Measurements from ENCODE around the gene CEP128. TPM values are rescaled to one million over a fixed set of nuclear protein-coding genes. Genes with fewer than 3 reads are reported as not detected.
"Not testable (repeated sequence)": the region's sequence is repeated elsewhere in the genome, so short reads cannot be mapped to it uniquely, and the experiment has no call there.

Gene CEP128
- polyA plus RNA-seq, 4 donors, result 0.22 to 2.2 (median 1.1) TPM

GRCh38 chr14:80927083-80927989, 14.2 kb downstream of the CEP128 start:
- WGBS, 3 donors, result 91 to 97% (median 94%) methylated on average over 8 of the region's 8 CpGs
- H3K9me3 ChIP-seq (ENCODE audit: control insufficient read depth in 2 of 2, insufficient read depth in 1 of 2, low read depth in 1 of 2, low read length in 1 of 2), result no peaks in the 10 kb centered on the region
- no peak overlapping the region for H3K27ac ChIP-seq (ENCODE audit: low read depth in 1 of 3, low read length in 2 of 3)
- FAIRE-seq (no peak), DNase-seq (no peak)
- H3K4me3 ChIP-seq (ENCODE audit: low read depth in 1 of 3, low read length in 3 of 3), result no peak overlapping the region
- no peaks in the 10 kb centered on the region for H3K27me3 ChIP-seq (ENCODE audit: control insufficient read depth in 3 of 3, insufficient read depth in 3 of 3, low read length in 3 of 3)
- no peaks in the 10 kb centered on the region for H3K36me3 ChIP-seq (ENCODE audit: control insufficient read depth in 3 of 3, insufficient read depth in 2 of 3, low read depth in 1 of 3, low read length in 3 of 3)
- no peaks in the 10 kb centered on the region for H3K4me1 ChIP-seq (ENCODE audit: control insufficient read depth in 3 of 3, insufficient read depth in 2 of 3, low read depth in 1 of 3, low read length in 2 of 3)

DNA sequence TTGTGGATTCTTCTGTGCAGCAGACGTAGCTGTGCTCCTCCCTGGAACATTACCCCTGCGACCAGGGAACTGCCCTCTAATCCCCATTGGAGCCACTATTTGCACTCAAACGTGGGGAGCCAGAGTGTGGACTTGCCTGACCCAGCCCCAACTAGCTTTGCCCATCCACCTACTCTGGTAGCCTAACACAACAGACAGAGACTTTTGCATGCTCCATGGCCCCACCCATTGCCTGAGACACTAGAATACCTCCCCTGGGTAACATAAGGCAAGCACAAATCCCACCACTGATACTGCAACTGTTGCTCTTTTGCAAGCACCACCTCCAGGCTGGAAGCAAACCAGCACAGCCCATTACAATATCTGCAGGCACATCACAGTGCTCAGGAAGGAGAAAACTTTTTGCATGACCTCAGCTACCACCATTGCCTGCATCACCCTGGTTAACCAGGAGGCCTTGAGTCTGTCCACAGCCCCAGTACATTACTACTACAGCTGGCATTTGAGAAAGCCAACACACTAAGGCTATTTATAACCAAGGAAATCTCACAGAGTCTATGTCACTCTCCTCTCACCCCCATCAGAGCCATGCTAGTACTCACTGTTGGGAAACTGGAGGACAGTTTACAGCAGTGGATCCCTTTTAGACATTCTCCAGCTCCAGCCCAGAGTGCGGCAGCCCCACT, 15.0 kb downstream of the CEP128 start:
- 81 to 90% (median 89%) methylated on average over 4 of the region's 4 CpGs for WGBS, 3 donors
- FAIRE-seq, result no peak
- no peak for DNase-seq

DNA sequence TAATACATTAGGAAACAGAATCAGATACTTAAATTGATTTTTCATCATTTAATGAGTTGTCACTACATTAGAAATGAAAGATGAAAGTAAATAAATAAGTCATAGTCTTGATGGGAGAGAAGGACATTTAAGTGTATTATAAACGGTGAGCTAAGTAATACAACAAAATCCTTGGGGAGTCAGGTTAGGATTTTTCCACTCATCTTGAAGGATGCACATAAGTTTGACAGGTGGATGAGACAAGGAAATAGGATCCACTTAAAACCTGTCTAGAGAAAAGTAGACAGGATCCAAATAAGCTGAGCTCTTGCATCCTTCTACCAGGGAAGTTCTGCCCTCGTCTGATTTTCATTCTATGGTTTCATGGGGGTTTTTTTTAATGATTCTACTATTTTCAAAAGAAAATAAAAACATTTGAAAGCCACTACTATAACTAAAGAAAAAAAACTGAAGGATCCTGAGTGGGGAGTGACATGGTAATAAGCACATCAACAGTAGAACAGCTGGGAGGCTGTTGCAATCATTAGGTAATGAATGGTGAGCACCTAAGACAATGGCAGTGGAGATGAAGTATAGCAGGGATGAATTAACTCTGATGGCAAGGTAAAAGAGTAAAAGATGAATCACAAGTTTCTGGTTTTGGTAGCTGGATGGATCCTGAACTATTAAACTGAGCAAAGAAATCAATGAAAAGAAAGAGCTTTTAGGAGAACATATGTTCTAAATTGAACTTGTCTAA, 17.0 kb downstream of the CEP128 start:
- 78 to 83% (median 82%) methylated on average over 2 of the region's 2 CpGs for WGBS, 3 donors
- no peaks in the 10 kb centered on the region for H3K27me3 ChIP-seq (ENCODE audit: control insufficient read depth in 3 of 3, insufficient read depth in 3 of 3, low read length in 3 of 3)

More for the DNA sequence above, 15.0 kb downstream of the CEP128 start:
- Histone ChIP-seq H3K27ac (ENCODE audit: low read depth in 1 of 3, low read length in 2 of 3) (no peak overlapping the region), H3K4me1 (ENCODE audit: control insufficient read depth in 3 of 3, insufficient read depth in 2 of 3, low read depth in 1 of 3, low read length in 2 of 3) (no peaks in the 10 kb centered on the region), H3K9me3 (ENCODE audit: control insufficient read depth in 2 of 2, insufficient read depth in 1 of 2, low read depth in 1 of 2, low read length in 1 of 2) (no peaks in the 10 kb centered on the region), H3K36me3 (ENCODE audit: control insufficient read depth in 3 of 3, insufficient read depth in 2 of 3, low read depth in 1 of 3, low read length in 3 of 3) (no peaks in the 10 kb centered on the region), H3K27me3 (ENCODE audit: control insufficient read depth in 3 of 3, insufficient read depth in 3 of 3, low read length in 3 of 3) (no peaks in the 10 kb centered on the region), H3K4me3 (ENCODE audit: low read depth in 1 of 3, low read length in 3 of 3) (no peak overlapping the region)

DNA sequence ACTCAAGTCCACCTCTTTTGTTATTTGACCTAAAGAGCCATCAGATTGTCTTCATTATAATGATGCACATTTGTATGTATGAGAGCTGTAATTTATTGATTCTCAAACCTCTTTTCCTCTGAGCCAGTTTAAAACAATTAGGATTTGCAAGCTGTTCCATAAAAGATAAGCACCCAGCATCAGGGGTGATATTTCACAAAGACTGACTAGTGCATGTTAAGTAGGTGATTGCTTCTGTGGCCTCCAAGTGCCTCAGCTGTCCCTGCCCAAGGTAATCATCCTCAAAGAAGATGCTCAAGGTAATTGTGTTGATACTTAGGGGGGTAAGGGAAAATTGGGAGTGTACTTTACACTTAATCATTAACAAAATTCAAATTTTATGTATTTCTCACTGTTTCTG, 18.2 kb downstream of the CEP128 start:
- no peak overlapping the region for H3K27ac ChIP-seq (ENCODE audit: low read depth in 1 of 3, low read length in 2 of 3)
- no peaks in the 10 kb centered on the region for H3K36me3 ChIP-seq (ENCODE audit: control insufficient read depth in 3 of 3, insufficient read depth in 2 of 3, low read depth in 1 of 3, low read length in 3 of 3)
- H3K9me3 ChIP-seq (ENCODE audit: control insufficient read depth in 2 of 2, insufficient read depth in 1 of 2, low read depth in 1 of 2, low read length in 1 of 2), result no peaks in the 10 kb centered on the region
- H3K4me3 ChIP-seq (ENCODE audit: low read depth in 1 of 3, low read length in 3 of 3), result no peak overlapping the region
- no peaks in the 10 kb centered on the region for H3K27me3 ChIP-seq (ENCODE audit: control insufficient read depth in 3 of 3, insufficient read depth in 3 of 3, low read length in 3 of 3)
- DNase-seq (no peak), FAIRE-seq (no peak)
- H3K4me1 ChIP-seq (ENCODE audit: control insufficient read depth in 3 of 3, insufficient read depth in 2 of 3, low read depth in 1 of 3, low read length in 2 of 3), result no peaks in the 10 kb centered on the region

More for the DNA sequence above, 17.0 kb downstream of the CEP128 start:
- no peak overlapping the region for H3K4me3 ChIP-seq (ENCODE audit: low read depth in 1 of 3, low read length in 3 of 3)
- no peak for DNase-seq
- no peaks in the 10 kb centered on the region for H3K9me3 ChIP-seq (ENCODE audit: control insufficient read depth in 2 of 2, insufficient read depth in 1 of 2, low read depth in 1 of 2, low read length in 1 of 2)
- FAIRE-seq, result no peak
- no peaks in the 10 kb centered on the region for H3K36me3 ChIP-seq (ENCODE audit: control insufficient read depth in 3 of 3, insufficient read depth in 2 of 3, low read depth in 1 of 3, low read length in 3 of 3)
- no peak overlapping the region for H3K27ac ChIP-seq (ENCODE audit: low read depth in 1 of 3, low read length in 2 of 3)
- no peaks in the 10 kb centered on the region for H3K4me1 ChIP-seq (ENCODE audit: control insufficient read depth in 3 of 3, insufficient read depth in 2 of 3, low read depth in 1 of 3, low read length in 2 of 3)

GRCh38 chr14:80919622-80920021, 21.9 kb downstream of the CEP128 start:
- H3K27ac ChIP-seq (ENCODE audit: low read depth in 1 of 3, low read length in 2 of 3), result no peak overlapping the region
- no peaks in the 10 kb centered on the region for H3K9me3 ChIP-seq (ENCODE audit: control insufficient read depth in 2 of 2, insufficient read depth in 1 of 2, low read depth in 1 of 2, low read length in 1 of 2)
- no peaks in the 10 kb centered on the region for H3K27me3 ChIP-seq (ENCODE audit: control insufficient read depth in 3 of 3, insufficient read depth in 3 of 3, low read length in 3 of 3)
- FAIRE-seq, result no peak
- H3K4me1 ChIP-seq (ENCODE audit: control insufficient read depth in 3 of 3, insufficient read depth in 2 of 3, low read depth in 1 of 3, low read length in 2 of 3), result no peaks in the 10 kb centered on the region
- DNase-seq, result no peak
- H3K4me3 ChIP-seq (ENCODE audit: low read depth in 1 of 3, low read length in 3 of 3), result no peak overlapping the region
- WGBS, 3 donors, result 92 to 98% (median 93%) methylated on average over 3 of the region's 3 CpGs
- peaks cover 0 to 5% (median 0%) of the 10 kb centered on the region in 3 donors for H3K36me3 ChIP-seq (ENCODE audit: control insufficient read depth in 3 of 3, insufficient read depth in 2 of 3, low read depth in 1 of 3, low read length in 3 of 3)

DNA sequence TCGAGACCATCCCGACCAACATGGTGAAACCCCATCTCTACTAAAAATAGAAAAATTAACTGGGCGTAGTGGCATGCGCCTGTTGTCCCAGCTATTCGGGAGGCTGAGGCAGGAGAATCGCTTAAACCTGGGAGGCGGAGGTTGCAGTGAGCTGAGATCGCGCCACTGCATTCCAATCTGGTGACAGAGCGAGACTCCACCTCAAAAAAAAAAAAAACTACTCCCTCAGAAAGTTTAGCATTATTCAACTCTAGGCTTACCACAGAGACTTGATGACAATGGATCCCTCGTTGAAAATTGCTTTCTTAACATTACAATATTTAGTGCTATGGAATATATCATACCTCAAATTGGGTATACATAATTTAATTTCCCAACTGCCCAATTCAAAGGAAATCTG, 29.5 kb downstream of the CEP128 start:
- not testable (repeated sequence) for H3K9me3 ChIP-seq (ENCODE audit: control insufficient read depth in 2 of 2, insufficient read depth in 1 of 2, low read depth in 1 of 2, low read length in 1 of 2); H3K27me3 ChIP-seq (ENCODE audit: control insufficient read depth in 3 of 3, insufficient read depth in 3 of 3, low read length in 3 of 3); H3K36me3 ChIP-seq (ENCODE audit: control insufficient read depth in 3 of 3, insufficient read depth in 2 of 3, low read depth in 1 of 3, low read length in 3 of 3); H3K27ac ChIP-seq (ENCODE audit: low read depth in 1 of 3, low read length in 2 of 3); FAIRE-seq; DNase-seq; H3K4me1 ChIP-seq (ENCODE audit: control insufficient read depth in 3 of 3, insufficient read depth in 2 of 3, low read depth in 1 of 3, low read length in 2 of 3); H3K4me3 ChIP-seq (ENCODE audit: low read depth in 1 of 3, low read length in 3 of 3)
- WGBS, 3 donors, result 93 to 98% (median 94%) methylated on average over 11 of the region's 11 CpGs

DNA sequence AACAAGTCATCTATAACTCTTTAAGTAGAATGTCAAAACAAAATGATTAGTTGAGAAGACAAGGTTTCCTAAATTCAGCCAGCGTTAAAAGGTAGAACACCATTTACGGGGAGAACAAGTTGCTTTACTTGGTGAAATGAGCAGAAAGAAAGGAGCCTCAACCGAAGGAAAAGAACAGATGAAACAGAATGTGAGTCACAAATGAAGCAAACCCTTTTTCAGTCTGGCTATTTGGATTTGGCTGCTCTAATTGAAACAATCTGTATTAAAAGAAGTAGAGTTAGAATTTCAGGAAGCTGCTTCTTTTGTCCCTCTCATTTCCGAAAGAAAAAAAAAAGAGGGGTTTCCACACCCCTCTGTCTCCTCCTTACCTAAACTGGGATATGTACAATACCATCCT, 34.6 kb downstream of the CEP128 start:
- no peak for DNase-seq
- H3K27me3 ChIP-seq (ENCODE audit: control insufficient read depth in 3 of 3, insufficient read depth in 3 of 3, low read length in 3 of 3), result no peaks in the 10 kb centered on the region

DNA sequence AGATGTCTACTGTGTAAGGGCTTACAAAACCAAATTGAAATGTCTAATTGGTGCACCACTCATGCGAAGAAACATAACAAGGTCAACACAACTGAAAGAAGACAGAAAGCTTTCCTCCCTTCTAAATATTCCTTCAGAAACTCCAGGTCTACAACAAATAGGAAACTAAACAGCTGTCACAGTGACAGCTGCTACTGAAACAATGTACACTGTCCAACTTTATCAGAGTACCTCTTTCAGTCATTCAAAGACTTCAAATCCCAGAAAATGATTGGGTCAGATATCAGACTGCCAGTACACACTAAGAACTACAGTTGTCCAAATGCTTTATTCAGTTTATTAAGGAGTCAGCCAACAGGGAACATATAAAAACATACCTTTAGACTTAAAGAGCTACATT, 35.2 kb downstream of the CEP128 start:
- Histone ChIP-seq H3K27me3 (ENCODE audit: control insufficient read depth in 3 of 3, insufficient read depth in 3 of 3, low read length in 3 of 3) (no peaks in the 10 kb centered on the region), H3K4me3 (ENCODE audit: low read depth in 1 of 3, low read length in 3 of 3) (no peak overlapping the region), H3K4me1 (ENCODE audit: control insufficient read depth in 3 of 3, insufficient read depth in 2 of 3, low read depth in 1 of 3, low read length in 2 of 3) (no peaks in the 10 kb centered on the region), H3K36me3 (ENCODE audit: control insufficient read depth in 3 of 3, insufficient read depth in 2 of 3, low read depth in 1 of 3, low read length in 3 of 3) (no peaks in the 10 kb centered on the region), H3K9me3 (ENCODE audit: control insufficient read depth in 2 of 2, insufficient read depth in 1 of 2, low read depth in 1 of 2, low read length in 1 of 2) (no peaks in the 10 kb centered on the region), H3K27ac (ENCODE audit: low read depth in 1 of 3, low read length in 2 of 3) (no peak overlapping the region)
- no peak for FAIRE-seq
- WGBS, 3 donors, result 13 to 52% (median 43%) methylated on average over 1 of the region's 1 CpG
- DNase-seq, result no peak

More for the DNA sequence above, 34.6 kb downstream of the CEP128 start:
- FAIRE-seq, result no peak
- H3K27ac ChIP-seq (ENCODE audit: low read depth in 1 of 3, low read length in 2 of 3), result no peak overlapping the region
- H3K4me1 ChIP-seq (ENCODE audit: control insufficient read depth in 3 of 3, insufficient read depth in 2 of 3, low read depth in 1 of 3, low read length in 2 of 3), result no peaks in the 10 kb centered on the region
- H3K36me3 ChIP-seq (ENCODE audit: control insufficient read depth in 3 of 3, insufficient read depth in 2 of 3, low read depth in 1 of 3, low read length in 3 of 3), result no peaks in the 10 kb centered on the region
- H3K9me3 ChIP-seq (ENCODE audit: control insufficient read depth in 2 of 2, insufficient read depth in 1 of 2, low read depth in 1 of 2, low read length in 1 of 2), result no peaks in the 10 kb centered on the region
- no peak overlapping the region for H3K4me3 ChIP-seq (ENCODE audit: low read depth in 1 of 3, low read length in 3 of 3)
- WGBS, 3 donors, result 83 to 96% (median 93%) methylated on average over 4 of the region's 4 CpGs

All from small intestine (tissue), 7 donors.